Activated CD4-positive, alpha-beta T cell treated with anti-CD3 and anti-CD28 coated beads, Interleukin-2, Interleukin-6, amounts not matched to agents 100 ng/mL and 50 ng/mL, durations not matched to agents 16 hours and 8 hours (primary cell): ENCODE results near the gene NCOA7.
"Not testable (repeated sequence)": the region's sequence is repeated elsewhere in the genome, so short reads cannot be mapped to it uniquely, and the experiment has no call there.

Source experiments
- DNase-seq: peaks from one replicate; pipeline ENCODE4 v3.0.0-alpha.2; 2020

The NCOA7 gene

GRCh38 chr6:125753937-125754259, 36.9 kb upstream of the NCOA7 start:
- no peak for DNase-seq

- DNase-seq = no peak
Observed at GRCh38 chr6:125754566-125754965, 36.2 kb upstream of the NCOA7 start.

GRCh38 chr6:125759184-125759902, 31.4 kb upstream of the NCOA7 start:
- no peak for DNase-seq

GRCh38 chr6:125759959-125760457, 30.8 kb upstream of the NCOA7 start:
- DNase-seq = no peak

GRCh38 chr6:125764121-125764671, 26.6 kb upstream of the NCOA7 start:
- no peak for DNase-seq

- no peak for DNase-seq
Observed at GRCh38 chr6:125765944-125766343, 24.8 kb upstream of the NCOA7 start.

GRCh38 chr6:125766641-125767040, 24.1 kb upstream of the NCOA7 start:
- no peak for DNase-seq

GRCh38 chr6:125769147-125769783, 21.5 kb upstream of the NCOA7 start:
- no peak for DNase-seq

GRCh38 chr6:125773387-125774341, 17.1 kb upstream of the NCOA7 start:
- no peak for DNase-seq

GRCh38 chr6:125776107-125776826, 14.5 kb upstream of the NCOA7 start:
- not testable (repeated sequence) for DNase-seq

- DNase-seq = peak; percentile 93
Observed at GRCh38 chr6:125779924-125780539, 10.7 kb upstream of the NCOA7 start.

- DNase-seq = peak; percentile 82
Observed at GRCh38 chr6:125780540-125781313, 10.0 kb upstream of the NCOA7 start.

- no peak for DNase-seq
Observed at GRCh38 chr6:125781314-125781868, 9.4 kb upstream of the NCOA7 start.

- DNase-seq = no peak
Observed at GRCh38 chr6:125784365-125784764, 6.4 kb upstream of the NCOA7 start.

GRCh38 chr6:125787791-125788190, 3.0 kb upstream of the NCOA7 start:
- no peak for DNase-seq

- no peak for DNase-seq
Observed at GRCh38 chr6:125789167-125789566, 1.6 kb upstream of the NCOA7 start.

- peak; percentile 59 for DNase-seq
Observed at GRCh38 chr6:125789576-125790357, 993 bp upstream of the NCOA7 start.

GRCh38 chr6:125791151-125791819, 525 bp downstream of the NCOA7 start:
- DNase-seq = peak; percentile 67

GRCh38 chr6:125791820-125792165, 1.0 kb downstream of the NCOA7 start:
- DNase-seq = no peak
